SU-DHL-6 (cell line): ENCODE measurements around the gene TRAF3IP1.

Source experiments
- CTCF ChIP-seq: fragments of 200-600 bp; sonication (generic); IDR thresholded peaks from one replicate; pipeline ENCODE4 v1.5.1; 2017; ENCODE audit warnings: antibody characterized with exemption, mild to moderate bottlenecking, low read length, moderate library complexity; ENCODE audit not compliant: insufficient read depth, poor library complexity, severe bottlenecking
- EZH2phosphoT487 ChIP-seq: fragments of 200-600 bp; sonication (generic), shearing (Covaris generic); conservative IDR thresholded peaks from 2 replicates; pipeline ENCODE4 v1.6.1; 2018; ENCODE audit warnings: mild to moderate bottlenecking, antibody characterized with exemption, low read length, moderate library complexity, mixed read lengths

- TF ChIP-seq CTCF (no peak), EZH2phosphoT487 (no peak)
These were observed 100.8 kb downstream of the TRAF3IP1 start for GRCh38 chr2:238420878-238421694.
